Stimulated activated CD4-positive, alpha-beta T cell treated with anti-CD3 and anti-CD28 coated beads, Interleukin-2, amount 100 ng/mL, for 4 hours (primary cell): ENCODE measurements around the gene SMIM8.

Source experiments
- DNase-seq: peaks from one replicate; pipeline ENCODE4 v3.0.0-alpha.2; 2020; ENCODE audit warnings: low read depth

SMIM8 gene

GRCh38 chr6:87334683-87335082 is 12.3 kb downstream of the SMIM8 start:
- DNase-seq, result no peak

GRCh38 chr6:87336367-87336766 is 14.0 kb downstream of the SMIM8 start:
- DNase-seq, result no peak

GRCh38 chr6:87340230-87340629 is 17.8 kb downstream of the SMIM8 start:
- no peak for DNase-seq

GRCh38 chr6:87341158-87341557 is 18.8 kb downstream of the SMIM8 start:
- DNase-seq, result no peak

GRCh38 chr6:87341899-87342298 is 19.5 kb downstream of the SMIM8 start:
- DNase-seq, result no peak

GRCh38 chr6:87342829-87343228 is 20.4 kb downstream of the SMIM8 start:
- DNase-seq, result no peak

GRCh38 chr6:87344731-87345130 is 22.3 kb downstream of the SMIM8 start, which contains the start of gene C6orf163:
C6orf163 (plus strand) TSS chr6:87344813; CDS start chr6:87345100, 287 bp downstream.
- no peak for DNase-seq

- DNase-seq, result no peak
Measured at GRCh38 chr6:87346700-87347099, 24.3 kb downstream of the SMIM8 start.

- DNase-seq, result no peak
Measured at GRCh38 chr6:87349896-87350295, 27.5 kb downstream of the SMIM8 start.

- DNase-seq, result no peak
Measured at GRCh38 chr6:87350516-87350915, 28.1 kb downstream of the SMIM8 start.

- DNase-seq, result no peak
Measured at GRCh38 chr6:87351583-87351982, 29.2 kb downstream of the SMIM8 start.

- no peak for DNase-seq
Measured at GRCh38 chr6:87356181-87356580, 33.8 kb downstream of the SMIM8 start.

- DNase-seq, result no peak
Measured at GRCh38 chr6:87357479-87358196, 35.2 kb downstream of the SMIM8 start.

GRCh38 chr6:87364602-87365252 is 42.3 kb downstream of the SMIM8 start:
- DNase-seq, result no peak

GRCh38 chr6:87366072-87366827 is 43.9 kb downstream of the SMIM8 start:
- no peak for DNase-seq

GRCh38 chr6:87366899-87367298 is 44.5 kb downstream of the SMIM8 start:
- DNase-seq, result no peak

GRCh38 chr6:87373377-87373776 is 51.0 kb downstream of the SMIM8 start:
- no peak for DNase-seq

- no peak for DNase-seq
Measured at GRCh38 chr6:87375315-87375714, 52.9 kb downstream of the SMIM8 start.

- no peak for DNase-seq
Measured at GRCh38 chr6:87376643-87377042, 54.3 kb downstream of the SMIM8 start.

GRCh38 chr6:87378947-87379346 is 56.6 kb downstream of the SMIM8 start:
- no peak for DNase-seq

GRCh38 chr6:87382861-87383260 is 60.5 kb downstream of the SMIM8 start:
- DNase-seq, result no peak

GRCh38 chr6:87384038-87384437 is 61.6 kb downstream of the SMIM8 start:
- DNase-seq, result no peak

- no peak for DNase-seq
Measured at GRCh38 chr6:87384449-87384848, 62.1 kb downstream of the SMIM8 start.
